ENCODE measurements around the gene ATL2.

The ATL2 gene

DNA sequence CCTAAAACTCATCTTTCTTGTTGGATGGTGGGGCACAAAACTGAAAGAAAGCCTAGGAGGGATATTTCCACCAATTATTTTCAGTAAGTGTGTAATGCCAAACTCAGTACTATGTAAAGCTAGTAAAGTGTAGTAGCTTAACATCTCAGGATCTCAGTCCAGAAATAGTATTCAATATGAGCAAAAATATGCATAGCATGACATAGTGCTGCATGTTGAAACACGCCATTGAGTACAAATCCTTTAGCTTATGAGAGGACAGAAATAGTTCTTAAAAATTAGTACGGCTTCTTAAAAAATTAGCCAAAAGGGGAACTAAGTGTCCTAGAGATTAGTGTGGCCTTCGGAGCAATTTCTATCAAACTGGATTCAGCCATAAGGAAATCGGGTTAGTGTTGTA, 21.7 kb upstream of the ATL2 start:
- ChIA-PET POLR2A (no interaction called here), CTCF (no interaction called here)
- no peak for DNase-seq (ENCODE audit: extremely low spot score)
- TF ChIP-seq ELF4 (IDR thresholded peaks at IDR 0.05) (no peak), HDGF (IDR thresholded peaks at IDR 0.05; ENCODE audit: borderline replicate concordance) (no peak), FOXK2 (IDR thresholded peaks at IDR 0.05) (no peak), BHLHE40 (IDR thresholded peaks at IDR 0.05; ENCODE audit: borderline replicate concordance) (no peak), FOXA1 (IDR thresholded peaks at IDR 0.05) (no peak)

DNA sequence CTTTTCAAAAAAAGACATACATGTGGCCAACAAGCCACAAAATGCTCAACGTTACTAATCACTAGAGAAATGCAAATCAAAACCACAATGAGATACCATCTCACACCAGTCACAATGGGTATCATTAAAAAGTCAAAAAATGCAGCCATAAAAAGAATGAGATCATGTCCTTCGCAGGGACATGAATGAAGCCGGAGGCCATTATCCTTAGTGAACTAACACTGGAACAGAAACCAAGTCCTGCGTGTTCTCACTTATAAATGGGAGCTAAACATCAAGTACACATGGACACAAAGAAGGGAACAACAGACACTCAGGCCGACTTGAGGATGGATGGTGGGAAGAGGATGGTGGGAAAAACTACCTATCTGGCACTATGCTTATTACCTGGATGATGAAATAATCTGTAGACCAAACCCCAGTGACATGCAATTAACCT, 17.8 kb upstream of the ATL2 start:
- DNase-seq (ENCODE audit: extremely low spot score): no peak
- TF ChIP-seq, protein P1, sequence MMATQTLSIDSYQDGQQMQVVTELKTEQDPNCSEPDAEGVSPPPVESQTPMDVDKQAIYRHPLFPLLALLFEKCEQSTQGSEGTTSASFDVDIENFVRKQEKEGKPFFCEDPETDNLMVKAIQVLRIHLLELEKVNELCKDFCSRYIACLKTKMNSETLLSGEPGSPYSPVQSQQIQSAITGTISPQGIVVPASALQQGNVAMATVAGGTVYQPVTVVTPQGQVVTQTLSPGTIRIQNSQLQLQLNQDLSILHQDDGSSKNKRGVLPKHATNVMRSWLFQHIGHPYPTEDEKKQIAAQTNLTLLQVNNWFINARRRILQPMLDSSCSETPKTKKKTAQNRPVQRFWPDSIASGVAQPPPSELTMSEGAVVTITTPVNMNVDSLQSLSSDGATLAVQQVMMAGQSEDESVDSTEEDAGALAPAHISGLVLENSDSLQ (IDR thresholded peaks at IDR 0.05): 0 out of 2 replicates have a peak, but pooled peaks have one; percentile 12
- TF ChIP-seq ARNT (IDR thresholded peaks at IDR 0.05) (no peak), BHLHE40 (IDR thresholded peaks at IDR 0.05; ENCODE audit: borderline replicate concordance) (no peak), CTBP1 (IDR thresholded peaks at IDR 0.05; ENCODE audit: borderline replicate concordance) (0 out of 2 replicates have a peak, but pooled peaks have one; percentile 24), FOXM1 (IDR thresholded peaks at IDR 0.05; ENCODE audit: borderline replicate concordance) (peak; percentile 54; the same call in 1 of the 2 replicates)
- CTCF ChIA-PET: interaction anchor here (0.6 kb wide), 1 partner anchor 27 kb away, joined by 6 read pairs; no protein-coding TSS in a partner anchor
- POLR2A ChIA-PET: no interaction called here

GRCh38 chr2:38394041-38394440, 17.0 kb upstream of the ATL2 start:
- TF ChIP-seq ARNT (IDR thresholded peaks at IDR 0.05) (no peak), FOXM1 (IDR thresholded peaks at IDR 0.05; ENCODE audit: borderline replicate concordance) (no peak), SP1 (IDR thresholded peaks at IDR 0.05) (no peak)
- no peak for DNase-seq (ENCODE audit: extremely low spot score)
- ChIA-PET CTCF (no interaction called here), POLR2A (no interaction called here)

DNA sequence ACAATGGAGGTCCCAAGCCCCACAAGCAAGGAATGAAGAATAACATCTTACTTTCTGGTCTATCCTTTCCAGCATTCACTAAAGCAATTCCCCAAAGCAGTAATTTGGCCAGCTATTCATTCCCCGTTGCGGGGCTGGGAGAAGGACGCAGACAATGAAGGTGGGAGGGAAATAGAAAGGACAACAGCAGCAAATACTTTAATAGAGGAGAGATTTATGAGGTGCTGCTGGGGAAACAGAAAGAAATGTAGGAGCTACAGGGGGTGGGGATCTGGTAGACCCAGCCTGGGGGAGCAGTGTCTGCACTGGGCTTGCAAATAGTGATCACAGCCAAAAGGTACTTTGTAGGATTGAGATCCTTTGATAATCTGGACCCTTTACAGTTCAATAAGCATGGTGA, 13.9 kb upstream of the ATL2 start:
- ChIA-PET POLR2A (interaction anchor here (1.2 kb wide), 1 partner anchor 9 kb away, joined by 3 read pairs; no protein-coding TSS in a partner anchor), CTCF (no interaction called here)
- no peak for TF ChIP-seq NFRKB (IDR thresholded peaks at IDR 0.05)
- TF ChIP-seq TARDBP (IDR thresholded peaks at IDR 0.05): no peak
- TF ChIP-seq ELF4 (IDR thresholded peaks at IDR 0.05): no peak
- TF ChIP-seq ARNT (IDR thresholded peaks at IDR 0.05): no peak
- no peak for TF ChIP-seq L3MBTL2 (conservative IDR thresholded peaks at IDR 0.05)
- TF ChIP-seq CTBP1 (IDR thresholded peaks at IDR 0.05; ENCODE audit: borderline replicate concordance): no peak
- TF ChIP-seq SUZ12 (IDR thresholded peaks at IDR 0.05): no peak
- TF ChIP-seq SP1 (IDR thresholded peaks at IDR 0.05): no peak
- TF ChIP-seq LEF1 (IDR thresholded peaks at IDR 0.05; ENCODE audit: borderline replicate concordance): no peak
- TF ChIP-seq BHLHE40 (IDR thresholded peaks at IDR 0.05; ENCODE audit: borderline replicate concordance): no peak
- no peak for TF ChIP-seq HDGF (IDR thresholded peaks at IDR 0.05; ENCODE audit: borderline replicate concordance)
- no peak for TF ChIP-seq FOXM1 (IDR thresholded peaks at IDR 0.05; ENCODE audit: borderline replicate concordance)
- no peak for TF ChIP-seq FOXA1 (IDR thresholded peaks at IDR 0.05)
- TF ChIP-seq, protein P1 (IDR thresholded peaks at IDR 0.05): no peak
- TF ChIP-seq ZNF384 (IDR thresholded peaks at IDR 0.05): no peak
- no peak for TF ChIP-seq FOXK2 (IDR thresholded peaks at IDR 0.05)
- no peak for DNase-seq (ENCODE audit: extremely low spot score)

- DNase-seq (ENCODE audit: extremely low spot score): no peak
- ChIA-PET CTCF (no interaction called here), POLR2A (no interaction called here)
- TF ChIP-seq CTBP1 (IDR thresholded peaks at IDR 0.05; ENCODE audit: borderline replicate concordance): no peak
- no peak for TF ChIP-seq FOXM1 (IDR thresholded peaks at IDR 0.05; ENCODE audit: borderline replicate concordance)
- TF ChIP-seq FOXK2 (IDR thresholded peaks at IDR 0.05): no peak
- no peak for TF ChIP-seq ARNT (IDR thresholded peaks at IDR 0.05)
- TF ChIP-seq, protein P1 (IDR thresholded peaks at IDR 0.05): no peak
- no peak for TF ChIP-seq LEF1 (IDR thresholded peaks at IDR 0.05; ENCODE audit: borderline replicate concordance)
- no peak for TF ChIP-seq ZNF384 (IDR thresholded peaks at IDR 0.05)
- TF ChIP-seq BHLHE40 (IDR thresholded peaks at IDR 0.05; ENCODE audit: borderline replicate concordance): no peak
- no peak for TF ChIP-seq FOXA1 (IDR thresholded peaks at IDR 0.05)
- TF ChIP-seq SUZ12 (IDR thresholded peaks at IDR 0.05): no peak
- no peak for TF ChIP-seq ELF4 (IDR thresholded peaks at IDR 0.05)
- no peak for TF ChIP-seq HDGF (IDR thresholded peaks at IDR 0.05; ENCODE audit: borderline replicate concordance)
- no peak for TF ChIP-seq L3MBTL2 (conservative IDR thresholded peaks at IDR 0.05)
- no peak for TF ChIP-seq SP1 (IDR thresholded peaks at IDR 0.05)
- no peak for TF ChIP-seq NFRKB (IDR thresholded peaks at IDR 0.05)
- no peak for TF ChIP-seq TARDBP (IDR thresholded peaks at IDR 0.05)
Observed at GRCh38 chr2:38387887-38388286, 10.8 kb upstream of the ATL2 start.

DNA sequence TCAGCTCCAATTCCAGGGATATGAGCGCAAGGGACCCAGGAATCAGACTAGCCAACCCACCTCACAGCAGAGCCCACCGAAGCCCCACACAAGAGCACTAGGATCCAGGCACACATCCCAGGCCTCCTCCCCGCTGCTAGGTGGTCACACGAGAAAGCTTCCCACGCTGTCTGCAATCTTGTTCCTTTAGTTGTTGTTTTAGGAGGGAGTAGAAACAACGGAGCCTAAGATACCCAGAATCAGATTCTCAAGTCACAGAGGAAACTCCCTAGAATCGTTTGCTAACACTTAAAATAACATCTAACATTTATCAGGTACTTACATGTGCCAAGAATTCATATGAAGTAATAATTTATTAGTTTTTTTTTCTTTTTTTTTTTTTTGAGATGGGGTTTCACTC, 9.7 kb upstream of the ATL2 start:
- ChIA-PET CTCF (no interaction called here), POLR2A (no interaction called here)
- no peak for DNase-seq (ENCODE audit: extremely low spot score)
- TF ChIP-seq, protein P1 (IDR thresholded peaks at IDR 0.05): no peak
- TF ChIP-seq SUZ12 (IDR thresholded peaks at IDR 0.05): no peak
- 0 out of 2 replicates have a peak, but pooled peaks have one; percentile 50 for TF ChIP-seq ZNF384 (IDR thresholded peaks at IDR 0.05)

All from HEK293T (cell line).